WTC11 (cell line): ENCODE results near the gene KLHL11.

Experiments
- CBFB ChIP-seq: sonication (generic); formaldehyde crosslinking; IDR thresholded peaks from 2 replicates; pipeline ENCODE4 v1.8.1; 2022; ENCODE audit warnings: mild to moderate bottlenecking, low read depth, missing genetic modification reagents
- CTCF ChIP-seq: fragments of 200-600 bp; IDR thresholded peaks from 2 replicates; pipeline ENCODE4 v1.8.0; 2022; ENCODE audit warnings: antibody characterized with exemption
- MLX ChIP-seq: sonication (generic); formaldehyde crosslinking; IDR thresholded peaks from 2 replicates; pipeline ENCODE4 v1.8.1; 2023; ENCODE audit warnings: mild to moderate bottlenecking, missing genetic modification reagents, moderate library complexity
- NFE2L1 ChIP-seq: sonication (generic); formaldehyde crosslinking; IDR thresholded peaks from 2 replicates; pipeline ENCODE4 v1.8.1; 2023; ENCODE audit warnings: missing genetic modification reagents
- NFYB ChIP-seq: sonication (generic); formaldehyde crosslinking; conservative IDR thresholded peaks from 2 replicates; pipeline ENCODE4 v1.8.0; 2022; ENCODE audit warnings: low read depth, missing genetic modification reagents
- PREB ChIP-seq: sonication (generic); formaldehyde crosslinking; IDR thresholded peaks from 2 replicates; pipeline ENCODE4 v1.8.1; 2022; ENCODE audit warnings: mild to moderate bottlenecking, missing genetic modification reagents, moderate library complexity, borderline replicate concordance
- ZNF263 ChIP-seq: sonication (generic); formaldehyde crosslinking; IDR thresholded peaks from 2 replicates; pipeline ENCODE4 v1.8.1; 2022; ENCODE audit warnings: low read depth, mild to moderate bottlenecking, moderate library complexity, missing genetic modification reagents

GRCh38 chr17:41824086-41824485 lies 41.1 kb downstream of the KLHL11 start:
- no peak for TF ChIP-seq CTCF
- TF ChIP-seq MLX (CRISPR knock-in tag), result no peak
- TF ChIP-seq CBFB (CRISPR knock-in tag), result no peak
- no peak for TF ChIP-seq NFYB (CRISPR knock-in tag)
- TF ChIP-seq PREB (CRISPR knock-in tag), result no peak
- TF ChIP-seq NFE2L1 (CRISPR knock-in tag), result no peak
- no peak for TF ChIP-seq ZNF263 (CRISPR knock-in tag)
